K562 treated with DMSO at 1 percent for 24 hours (cell line): ENCODE measurements around the gene XRCC6. TPM values are rescaled to one million over a fixed set of nuclear protein-coding genes. Genes with fewer than 3 reads are reported as not detected.

Source experiments
- total RNA-seq: library from RNA; unstranded; fragments of 300-600 nt; gene quantifications from 2 replicates; pipeline ENCODE4 v1.2.3, GENCODE V29; 2022; ENCODE audit warnings: low read depth; ENCODE audit not compliant: insufficient read depth

XRCC6 gene
- total RNA-seq, result 245 and 259 TPM in 2 replicates

GRCh38 chr22:41621099-41621910, at the start of gene XRCC6:
TSS of gene XRCC6 (plus strand) at chr22:41621295. CDS start at chr22:41622005, 710 bp downstream.

GRCh38 chr22:41589391-41590241, 31.5 kb upstream of the XRCC6 start, which contains the start of gene PMM1:
TSS of gene PMM1 (minus strand) at chr22:41589840. CDS start at chr22:41589805, 35 bp downstream.

DNA sequence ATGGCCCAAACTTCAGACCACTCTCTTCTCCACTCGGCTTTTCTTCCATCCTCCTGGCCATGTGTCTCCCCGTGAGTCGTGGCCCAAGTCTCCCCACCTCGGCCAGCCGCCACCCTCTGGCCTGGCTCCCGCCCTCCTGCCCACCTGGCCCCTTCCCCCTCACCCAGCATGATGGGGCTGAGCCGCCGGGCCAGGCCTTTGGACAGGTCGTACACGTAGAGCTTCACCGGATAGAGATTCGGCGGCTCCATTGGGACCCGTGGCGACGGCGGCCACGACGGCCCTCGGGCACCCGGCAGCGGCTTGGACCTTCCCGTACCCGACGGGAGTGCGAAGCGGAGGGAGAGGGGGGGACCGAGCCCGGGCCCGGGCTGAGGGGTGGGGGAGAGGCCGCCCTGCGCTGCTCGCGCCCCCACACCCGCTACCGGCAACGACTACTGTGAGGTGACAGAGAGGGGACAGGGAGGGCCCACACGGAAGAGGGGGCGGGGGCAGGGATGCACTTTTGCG, 451 bp upstream of the XRCC6 start, which contains the start of gene DESI1:
Gene DESI1 (minus strand): TSS at position 455 of the 510 bp plus-strand sequence. CDS start 204 bp downstream, at position 251.

GRCh38 chr22:41688365-41689211, 67.5 kb downstream of the XRCC6 start, which contains the start of gene SNU13:
TSS of gene SNU13 (minus strand) at chr22:41688867. CDS start at chr22:41688796, 71 bp downstream.

GRCh38 chr22:41699264-41700107, 78.4 kb downstream of the XRCC6 start, which contains the start of gene MEI1:
TSS of gene MEI1 (plus strand) at chr22:41699503. CDS start at chr22:41699539, 36 bp downstream.

Other genes starting within 250 kb of the XRCC6 start
- 0.74 and 1.2 TPM in 2 replicates for gene TEF, start 239.4 kb upstream of the XRCC6 start, total RNA-seq
- gene TOB2, start 174.5 kb upstream of the XRCC6 start, total RNA-seq, result 18.8 and 19.0 TPM in 2 replicates
- 35.0 and 41.3 TPM in 2 replicates for gene PHF5A, start 152.6 kb upstream of the XRCC6 start, total RNA-seq
- gene ACO2, start 152.2 kb upstream of the XRCC6 start, total RNA-seq, result 108 and 112 TPM in 2 replicates
- 19.3 and 21.7 TPM in 2 replicates for gene POLR3H, start 76.8 kb upstream of the XRCC6 start, total RNA-seq
- not detected in 2 replicates for gene CSDC2, start 60.3 kb upstream of the XRCC6 start, total RNA-seq
- 57.9 and 58.8 TPM in 2 replicates for gene PMM1, start 31.5 kb upstream of the XRCC6 start, total RNA-seq
- gene DESI1, start 252 bp upstream of the XRCC6 start, total RNA-seq, result 17.4 and 18.9 TPM in 2 replicates
- 92.7 and 97.7 TPM in 2 replicates for gene SNU13, start 67.6 kb downstream of the XRCC6 start, total RNA-seq
- 0.69 and 1.7 TPM in 2 replicates for gene MEI1, start 78.2 kb downstream of the XRCC6 start, total RNA-seq
- gene CCDC134, start 179.4 kb downstream of the XRCC6 start, total RNA-seq, result 4.5 and 4.9 TPM in 2 replicates
- 90.3 and 94.2 TPM in 2 replicates for gene SREBF2, start 211.8 kb downstream of the XRCC6 start, total RNA-seq